Lung (tissue), 12 donors: ENCODE measurements around the gene MPG. TPM values are rescaled to one million over a fixed set of nuclear protein-coding genes. Genes with fewer than 3 reads are reported as not detected.
A peak's percentile ranks its signal among the peaks of the same experiment; 100 is the strongest.

Experiments
- ATAC-seq: fragments of 200-7000 bp; cut with Tn5 transposase; one replicate; pipeline ENCODE4 v1.9.1; 2020; ENCODE audit warnings: moderate number of reproducible peaks; ENCODE audit not compliant: insufficient read depth, low FRiP score
- DNase-seq, 3 donors: peaks; one replicate each; pipeline ENCODE4 v3.0.0-alpha.2; 2013 to 2017
- H3K27ac ChIP-seq, 2 donors: one replicate each; pipeline ENCODE4 v1.5.1; 2013; ENCODE audit warnings: mild to moderate bottlenecking in 2 of 2, moderate library complexity in 2 of 2, control low read depth in 1 of 2, inconsistent platforms in 1 of 2, low read depth in 1 of 2, low read length in 1 of 2
- H3K27me3 ChIP-seq, 3 donors: one replicate each; pipeline ENCODE4 v1.5.1; 2013; ENCODE audit warnings: low read length in 2 of 3; ENCODE audit not compliant: control insufficient read depth in 3 of 3, insufficient read depth in 3 of 3
- H3K36me3 ChIP-seq, 4 donors: one replicate each; pipeline ENCODE4 v1.5.1; 2013; ENCODE audit warnings: low read length in 4 of 4, mild to moderate bottlenecking in 1 of 4, moderate library complexity in 1 of 4; ENCODE audit not compliant: control insufficient read depth in 4 of 4, insufficient read depth in 4 of 4
- H3K4me1 ChIP-seq, 5 donors: one replicate each; pipeline ENCODE4 v1.5.1; 2013; ENCODE audit warnings: low read length in 5 of 5, mild to moderate bottlenecking in 2 of 5, moderate library complexity in 1 of 5; ENCODE audit not compliant: control insufficient read depth in 5 of 5, insufficient read depth in 5 of 5
- H3K4me3 ChIP-seq: one replicate; pipeline ENCODE4 v1.5.1; 2013; ENCODE audit warnings: mild to moderate bottlenecking, control low read depth, moderate library complexity
- H3K9ac ChIP-seq, 2 donors: one replicate each; pipeline ENCODE4 v1.5.1; 2013; ENCODE audit warnings: low read length in 2 of 2, control low read depth in 1 of 2; ENCODE audit not compliant: insufficient read depth in 1 of 2
- H3K9me3 ChIP-seq, 4 donors: one replicate each; pipeline ENCODE4 v1.5.1; 2013; ENCODE audit warnings: low read length in 3 of 4, mild to moderate bottlenecking in 1 of 4, moderate library complexity in 1 of 4; ENCODE audit not compliant: control insufficient read depth in 4 of 4, insufficient read depth in 3 of 4
- WGBS, 2 donors: extraction: QIAGEN DNeasy Blood & Tissue Kit; methylation state at CpG; one replicate each; pipeline ENCODE4 v1.1.7; 2013; 5-methylcytosine and 5-hydroxymethylcytosine counted together
- polyA plus RNA-seq, 2 donors: library from polyadenylated mRNA; stranded (reverse); fragments of 200-250 nt; gene quantifications; one replicate each; pipeline ENCODE4 v1.2.1, GENCODE V29; 2013
- total RNA-seq, 2 donors: library from RNA; depleted of rRNA in 1 of 2; stranded (reverse); fragments of >200 nt in 1 of 2; gene quantifications; one replicate each; pipeline ENCODE4 v1.2.1, GENCODE V29; 2014 to 2021
- TF ChIP-seq, protein P1 (sequence below): IDR thresholded peaks from 2 replicates; pipeline ENCODE4 v1.5.1; 2012; ENCODE audit warnings: mild to moderate bottlenecking; ENCODE audit errors: control extremely low read depth, extremely low read depth
- donor health status: control.
- donor health status: control.
- donor health status: Bipolar disorder and iron deficiency.
- donor health status: healthy.
- donor health status: DM: yes; HTN: yes; CAD: no.

The MPG gene
- total and polyA plus RNA-seq, 4 donors, result 61.1 to 101 (median 79.6) TPM

DNA sequence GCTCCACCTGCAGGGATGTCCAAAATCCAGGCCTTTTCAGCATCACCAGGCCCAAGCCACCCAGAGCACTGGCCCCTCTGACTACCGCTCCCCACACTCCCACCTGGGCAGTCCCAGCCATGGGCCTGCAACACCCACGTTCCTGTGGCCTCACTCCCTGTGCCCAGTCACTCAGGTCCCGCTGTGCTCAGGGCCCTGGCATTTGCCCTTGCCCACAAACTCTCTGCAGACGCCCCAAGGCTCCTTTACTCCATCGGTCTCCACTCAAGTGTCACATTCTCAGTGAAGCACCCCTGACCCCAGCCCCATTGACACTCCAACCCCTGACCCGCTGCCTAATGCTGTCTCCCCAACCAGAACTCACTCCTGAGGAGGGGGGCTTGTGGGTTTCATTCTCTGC is 23.6 kb downstream of the MPG start:
- Histone ChIP-seq H3K27me3 (no peaks in the 10 kb centered on the region), H3K9me3 (no peaks in the 10 kb centered on the region), H3K4me3 (no peak overlapping the region), H3K4me1 (peaks cover 0 to 15% (median 2%) of the 10 kb centered on the region in 5 donors), H3K36me3 (peaks cover 0 to 16% (median 15%) of the 10 kb centered on the region in 4 donors), H3K27ac (peak overlapping the region in 1 of 2 donors; percentile 33), H3K9ac (no peak overlapping the region)
- DNase-seq, result no peak
- ATAC-seq, result no peak
- TF ChIP-seq, protein P1, sequence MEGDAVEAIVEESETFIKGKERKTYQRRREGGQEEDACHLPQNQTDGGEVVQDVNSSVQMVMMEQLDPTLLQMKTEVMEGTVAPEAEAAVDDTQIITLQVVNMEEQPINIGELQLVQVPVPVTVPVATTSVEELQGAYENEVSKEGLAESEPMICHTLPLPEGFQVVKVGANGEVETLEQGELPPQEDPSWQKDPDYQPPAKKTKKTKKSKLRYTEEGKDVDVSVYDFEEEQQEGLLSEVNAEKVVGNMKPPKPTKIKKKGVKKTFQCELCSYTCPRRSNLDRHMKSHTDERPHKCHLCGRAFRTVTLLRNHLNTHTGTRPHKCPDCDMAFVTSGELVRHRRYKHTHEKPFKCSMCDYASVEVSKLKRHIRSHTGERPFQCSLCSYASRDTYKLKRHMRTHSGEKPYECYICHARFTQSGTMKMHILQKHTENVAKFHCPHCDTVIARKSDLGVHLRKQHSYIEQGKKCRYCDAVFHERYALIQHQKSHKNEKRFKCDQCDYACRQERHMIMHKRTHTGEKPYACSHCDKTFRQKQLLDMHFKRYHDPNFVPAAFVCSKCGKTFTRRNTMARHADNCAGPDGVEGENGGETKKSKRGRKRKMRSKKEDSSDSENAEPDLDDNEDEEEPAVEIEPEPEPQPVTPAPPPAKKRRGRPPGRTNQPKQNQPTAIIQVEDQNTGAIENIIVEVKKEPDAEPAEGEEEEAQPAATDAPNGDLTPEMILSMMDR, result no peak
- WGBS, 2 donors, result 85 to 96% methylated on average over 6 of the region's 6 CpGs

DNA sequence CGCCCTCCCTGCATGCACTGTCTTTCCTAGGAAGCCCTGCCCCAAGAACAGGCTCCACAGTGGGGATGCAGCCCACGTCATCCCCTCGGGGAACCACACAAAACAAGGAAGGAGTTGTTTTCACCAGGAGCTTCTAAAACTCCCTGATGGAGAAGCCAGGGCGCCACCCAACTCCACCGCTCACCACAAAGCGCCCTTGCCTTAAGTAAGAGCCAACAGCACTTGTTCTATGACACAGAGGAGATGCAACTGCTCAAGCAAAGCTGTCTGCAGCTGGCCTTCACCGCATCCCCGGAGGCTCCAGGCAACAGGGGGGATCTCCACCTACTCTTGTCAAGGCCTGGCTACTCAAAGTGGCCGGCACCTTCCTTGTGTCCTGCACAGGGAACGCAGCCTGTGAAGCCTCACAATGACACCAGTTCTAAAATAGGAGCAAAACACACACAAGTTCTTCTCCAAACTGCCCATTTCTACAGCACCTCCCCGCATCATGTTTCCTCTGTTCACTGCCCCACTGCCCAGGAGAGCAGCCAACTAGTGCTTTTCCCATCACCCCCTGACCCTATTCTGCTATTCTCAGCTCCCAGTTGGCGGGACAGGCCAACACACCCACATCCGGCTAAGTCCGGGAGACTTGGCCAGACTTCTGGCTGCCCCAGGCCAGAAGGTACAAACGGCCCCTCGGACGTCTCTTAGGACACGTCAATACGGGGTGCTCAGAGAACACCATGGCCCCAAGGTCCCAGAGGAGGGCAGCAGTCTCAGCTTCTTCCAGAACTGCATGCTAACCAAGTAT is 24.2 kb downstream of the MPG start:
- 73 to 79% methylated on average over 19 of the region's 19 CpGs for WGBS, 2 donors
- peak in 2 of 3 donors; percentile 32 to 69 for DNase-seq
- H3K27me3 ChIP-seq, result no peaks in the 10 kb centered on the region
- peaks cover 0 to 15% (median 2%) of the 10 kb centered on the region in 5 donors for H3K4me1 ChIP-seq
- H3K9ac ChIP-seq, result no peak overlapping the region
- H3K27ac ChIP-seq, result peak overlapping the region in 1 of 2 donors; percentile 55
- H3K4me3 ChIP-seq, result no peak overlapping the region
- no peak for ATAC-seq
- peaks cover 0 to 18% (median 17%) of the 10 kb centered on the region in 4 donors for H3K36me3 ChIP-seq
- no peaks in the 10 kb centered on the region for H3K9me3 ChIP-seq
- TF ChIP-seq, protein P1, result no peak

DNA sequence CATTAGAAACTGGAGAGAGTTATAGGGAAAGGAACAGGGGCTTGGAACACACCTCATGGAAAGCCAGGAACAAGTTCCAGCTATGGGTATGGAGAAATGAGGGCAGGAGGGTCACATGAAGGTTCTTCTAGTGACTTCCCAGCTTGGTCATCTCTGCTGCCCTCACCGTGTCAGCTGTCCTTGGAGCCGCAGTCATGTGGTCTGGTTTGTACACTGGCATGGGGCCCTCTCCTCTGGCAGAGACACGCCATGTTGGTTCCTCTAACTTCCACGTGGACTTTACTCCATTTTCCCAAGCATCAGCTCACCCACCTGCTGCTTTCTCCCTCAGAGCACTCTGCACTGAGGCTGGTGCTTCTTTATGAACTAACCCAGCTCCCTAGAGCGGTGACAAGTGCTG is 26.3 kb downstream of the MPG start:
- WGBS, 2 donors, result 85 to 86% methylated on average over 5 of the region's 5 CpGs

More for the DNA sequence above, 26.3 kb downstream of the MPG start:
- no peaks in the 10 kb centered on the region for H3K9me3 ChIP-seq
- peaks cover 0 to 15% (median 2%) of the 10 kb centered on the region in 5 donors for H3K4me1 ChIP-seq
- H3K27me3 ChIP-seq, result no peaks in the 10 kb centered on the region
- no peak for DNase-seq
- TF ChIP-seq, protein P1, result no peak
- H3K27ac ChIP-seq, result no peak overlapping the region
- ATAC-seq, result no peak
- peaks cover 4 to 14% (median 13%) of the 10 kb centered on the region in 4 donors for H3K36me3 ChIP-seq
- H3K4me3 ChIP-seq, result no peak overlapping the region
- H3K9ac ChIP-seq, result no peak overlapping the region
